Measurements from ENCODE around the gene MDH2.
A peak's percentile ranks its signal among the peaks of the same experiment; 100 is the strongest.
"Not testable (repeated sequence)": the region's sequence is repeated elsewhere in the genome, so short reads cannot be mapped to it uniquely, and the experiment has no call there.

MDH2 gene

DNA sequence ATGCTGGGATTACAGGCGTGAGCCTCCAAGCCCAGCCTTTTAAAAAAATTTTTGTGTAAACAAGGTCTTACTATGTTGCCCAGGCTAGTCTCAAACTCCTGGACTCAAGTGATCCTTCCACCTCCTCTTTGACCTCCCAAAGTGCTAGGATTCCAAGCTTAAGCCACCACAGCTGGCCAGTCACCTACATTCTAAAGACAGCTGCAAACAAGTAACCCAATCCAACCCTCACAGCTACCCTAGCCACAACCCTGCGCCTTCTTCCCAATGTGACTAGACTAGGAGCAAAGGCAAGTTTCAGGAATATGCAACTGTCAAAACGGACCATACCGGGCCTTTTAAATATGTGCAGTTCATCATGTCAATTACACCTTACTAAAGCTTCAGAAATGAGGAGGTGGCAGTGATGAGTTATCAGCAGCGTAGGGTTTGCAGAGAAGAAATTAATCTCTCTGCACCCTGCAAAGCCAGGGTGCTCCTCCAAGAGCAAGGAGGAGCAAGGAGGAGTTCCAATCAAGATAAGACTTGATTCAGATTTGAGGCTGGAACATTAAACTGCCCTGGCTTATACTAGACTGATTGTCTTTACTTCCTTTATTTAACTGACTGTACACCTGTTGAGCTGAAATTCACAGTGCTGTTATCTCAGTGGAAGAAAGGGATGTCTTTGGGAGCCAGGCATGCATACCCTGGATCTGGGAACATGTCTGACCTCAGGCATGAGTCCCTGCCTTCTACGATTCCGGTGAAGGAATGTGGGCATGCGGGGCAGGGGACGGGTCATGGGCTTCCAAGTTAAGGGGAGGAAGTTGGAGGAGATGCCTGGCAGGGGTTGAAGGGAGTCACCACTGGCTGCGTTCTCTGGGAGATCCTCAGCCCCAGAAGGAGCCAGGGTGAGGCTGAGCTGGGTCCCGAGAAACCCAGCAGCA, 38.0 kb upstream of the MDH2 start:
- no peak for DNase-seq (ENCODE audit: low read depth in 2 of 2)
- TF ChIP-seq, protein P1, sequence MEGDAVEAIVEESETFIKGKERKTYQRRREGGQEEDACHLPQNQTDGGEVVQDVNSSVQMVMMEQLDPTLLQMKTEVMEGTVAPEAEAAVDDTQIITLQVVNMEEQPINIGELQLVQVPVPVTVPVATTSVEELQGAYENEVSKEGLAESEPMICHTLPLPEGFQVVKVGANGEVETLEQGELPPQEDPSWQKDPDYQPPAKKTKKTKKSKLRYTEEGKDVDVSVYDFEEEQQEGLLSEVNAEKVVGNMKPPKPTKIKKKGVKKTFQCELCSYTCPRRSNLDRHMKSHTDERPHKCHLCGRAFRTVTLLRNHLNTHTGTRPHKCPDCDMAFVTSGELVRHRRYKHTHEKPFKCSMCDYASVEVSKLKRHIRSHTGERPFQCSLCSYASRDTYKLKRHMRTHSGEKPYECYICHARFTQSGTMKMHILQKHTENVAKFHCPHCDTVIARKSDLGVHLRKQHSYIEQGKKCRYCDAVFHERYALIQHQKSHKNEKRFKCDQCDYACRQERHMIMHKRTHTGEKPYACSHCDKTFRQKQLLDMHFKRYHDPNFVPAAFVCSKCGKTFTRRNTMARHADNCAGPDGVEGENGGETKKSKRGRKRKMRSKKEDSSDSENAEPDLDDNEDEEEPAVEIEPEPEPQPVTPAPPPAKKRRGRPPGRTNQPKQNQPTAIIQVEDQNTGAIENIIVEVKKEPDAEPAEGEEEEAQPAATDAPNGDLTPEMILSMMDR (IDR thresholded peaks at IDR 0.05; ENCODE audit: low read depth, low read length), result no peak
- H3K4me3 ChIP-seq (replicated peaks in 1 of 2; ENCODE audit: low read depth in 2 of 2, low read length in 2 of 2), result no peak overlapping the region

DNA sequence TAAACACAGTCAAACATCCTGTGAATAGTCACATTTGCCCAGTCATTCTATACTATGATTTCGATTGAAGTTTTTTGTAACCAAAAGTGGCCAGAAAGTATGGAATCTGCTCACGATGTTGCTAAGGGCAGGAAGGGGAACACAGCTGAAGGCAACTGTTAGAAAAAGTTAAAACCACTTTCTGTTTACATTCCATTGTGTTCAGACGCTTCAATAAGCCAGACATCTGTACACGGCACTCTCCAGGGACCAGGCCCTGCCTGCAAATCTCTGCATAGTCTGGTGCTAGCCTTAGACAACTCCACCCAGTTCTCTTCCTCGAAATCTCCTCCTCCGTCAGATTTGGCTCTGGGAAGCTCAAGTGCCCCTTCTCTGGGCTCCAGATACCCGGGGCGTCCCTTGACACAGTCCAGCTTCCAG, 36.5 kb upstream of the MDH2 start:
- DNase-seq (ENCODE audit: low read depth in 2 of 2), result peak; percentile 88 to 89
- TF ChIP-seq, protein P1 (IDR thresholded peaks at IDR 0.05; ENCODE audit: low read depth, low read length), result no peak
- no peak overlapping the region for H3K4me3 ChIP-seq (replicated peaks in 1 of 2; ENCODE audit: low read depth in 2 of 2, low read length in 2 of 2)

DNA sequence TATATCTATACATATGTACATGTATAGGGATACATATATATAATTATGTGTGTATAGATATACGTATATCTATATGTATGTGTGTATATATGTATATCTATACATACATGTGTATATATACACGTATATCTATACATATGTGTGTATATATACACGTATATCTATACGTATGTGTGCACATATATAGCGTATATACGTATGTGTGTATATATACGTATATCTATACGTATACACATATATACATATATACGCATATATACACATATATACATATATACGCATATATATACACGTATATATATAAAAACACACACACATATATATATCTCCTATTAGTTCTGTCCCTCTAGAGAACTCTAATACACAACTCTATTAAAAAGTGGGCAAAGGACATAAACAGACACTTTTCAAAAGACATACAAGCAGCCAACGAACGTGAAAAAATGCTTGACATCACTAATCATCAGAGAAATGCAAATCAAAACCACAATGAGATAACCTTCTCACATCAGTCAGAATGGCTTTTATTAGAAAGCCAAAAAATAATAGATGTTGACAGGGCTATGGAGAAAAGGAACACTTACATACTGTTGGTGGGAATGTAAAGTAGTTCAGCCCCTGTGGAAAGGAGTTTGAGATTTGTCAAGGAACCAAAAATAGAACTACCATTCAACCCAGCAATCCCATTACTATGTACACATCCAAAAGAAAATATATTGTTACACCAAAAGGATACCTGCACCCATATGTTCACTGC, 31.5 kb upstream of the MDH2 start:
- peak in 1 of 2 donors; percentile 76 for DNase-seq (ENCODE audit: low read depth in 2 of 2)
- no peak overlapping the region for H3K4me3 ChIP-seq (replicated peaks in 1 of 2; ENCODE audit: low read depth in 2 of 2, low read length in 2 of 2)
- TF ChIP-seq, protein P1 (IDR thresholded peaks at IDR 0.05; ENCODE audit: low read depth, low read length), result no peak

DNA sequence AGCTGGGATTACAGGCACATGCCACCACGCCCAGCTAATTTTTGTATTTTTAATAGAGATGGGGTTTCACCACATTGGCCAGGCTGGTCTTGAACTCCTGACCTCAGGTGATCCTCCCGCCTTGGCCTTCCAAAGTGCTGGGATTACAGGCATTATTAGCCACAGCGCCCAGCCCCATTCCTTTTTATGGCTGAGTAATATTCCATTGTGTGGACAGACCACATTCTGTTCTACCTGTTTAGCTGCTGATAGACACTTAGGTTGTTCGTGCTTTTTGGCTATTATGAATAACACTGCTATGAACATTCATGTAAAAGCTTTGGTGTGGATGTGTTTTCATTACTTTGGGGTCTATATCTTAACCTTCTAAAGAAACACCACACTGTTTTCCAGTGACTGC, 29.4 kb upstream of the MDH2 start:
- DNase-seq (ENCODE audit: low read depth in 2 of 2); H3K4me3 ChIP-seq (replicated peaks in 1 of 2; ENCODE audit: low read depth in 2 of 2, low read length in 2 of 2): not testable (repeated sequence)

DNA sequence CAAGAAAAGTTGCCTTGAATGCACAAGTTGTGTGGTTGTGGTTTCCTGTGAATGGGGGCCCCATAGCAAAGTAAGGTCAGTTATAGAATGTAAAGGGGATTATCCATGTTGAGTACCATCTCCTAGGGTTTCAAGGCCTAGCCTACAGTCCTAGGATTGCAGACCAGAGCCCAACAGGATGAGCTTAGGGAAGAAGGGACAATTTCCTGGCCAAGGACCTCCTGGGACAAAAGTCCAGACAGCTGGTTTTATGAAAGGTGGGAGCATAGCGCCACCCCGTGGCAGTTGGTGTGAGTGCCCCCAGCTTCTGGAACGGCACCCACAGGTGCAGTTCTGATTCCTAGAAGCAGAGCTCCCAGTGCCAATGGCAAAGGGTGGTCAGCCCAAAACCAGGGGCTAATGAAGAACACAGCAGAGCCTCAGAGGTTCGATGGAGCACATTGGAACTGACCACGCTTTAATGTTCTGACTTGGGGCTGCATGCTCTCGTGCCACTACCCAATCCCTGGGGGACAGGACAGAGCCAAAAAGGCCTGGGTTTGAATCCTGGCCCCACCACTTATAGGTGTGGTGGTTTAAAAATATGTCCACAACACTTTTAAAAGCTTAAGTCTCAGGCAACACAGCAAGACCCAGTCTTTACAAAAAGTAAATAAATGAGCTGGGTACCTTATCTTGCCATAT, 27.7 kb upstream of the MDH2 start:
- TF ChIP-seq, protein P1 (IDR thresholded peaks at IDR 0.05; ENCODE audit: low read depth, low read length), result peak; percentile 85
- no peak overlapping the region for H3K4me3 ChIP-seq (replicated peaks in 1 of 2; ENCODE audit: low read depth in 2 of 2, low read length in 2 of 2)
- DNase-seq (ENCODE audit: low read depth in 2 of 2), result peak; percentile 73 to 75

DNA sequence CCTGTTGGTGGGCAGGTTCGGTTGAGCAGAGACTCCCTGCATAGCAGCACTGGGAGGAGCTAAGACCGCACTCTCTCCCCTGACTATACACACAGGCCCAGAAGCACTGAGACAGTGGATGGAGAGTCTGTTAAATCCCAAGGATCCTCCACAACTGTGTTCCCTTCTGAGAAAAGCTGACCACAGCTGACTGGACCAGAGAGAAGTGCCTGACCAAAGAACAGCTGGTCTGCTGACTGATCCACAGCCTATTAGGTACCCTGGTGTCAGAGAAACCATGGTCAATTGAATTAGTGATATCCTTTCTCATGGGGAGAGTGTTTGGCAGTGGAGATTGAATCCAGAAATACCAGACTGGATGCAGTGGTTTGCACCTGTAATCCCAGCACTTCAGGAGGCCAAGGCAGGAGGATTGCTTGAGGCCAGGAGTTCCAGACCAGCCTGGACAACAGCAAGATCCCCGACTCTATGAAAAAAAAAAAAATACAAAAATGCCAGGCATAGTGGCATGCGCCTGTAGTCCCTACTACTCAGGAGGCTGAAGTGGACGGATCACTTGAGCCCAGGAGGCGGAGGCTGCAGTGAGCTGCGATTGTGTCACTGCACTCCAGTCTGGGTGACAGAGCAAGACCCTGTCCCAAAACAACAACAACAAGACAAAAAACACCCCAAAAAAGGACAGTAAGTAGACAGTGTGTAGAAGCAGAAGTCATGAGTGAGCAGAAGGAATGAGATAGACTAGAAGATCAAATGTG, 25.7 kb upstream of the MDH2 start:
- no peak for DNase-seq (ENCODE audit: low read depth in 2 of 2)
- no peak overlapping the region for H3K4me3 ChIP-seq (replicated peaks in 1 of 2; ENCODE audit: low read depth in 2 of 2, low read length in 2 of 2)
- TF ChIP-seq, protein P1 (IDR thresholded peaks at IDR 0.05; ENCODE audit: low read depth, low read length), result no peak
